Transverse colon (tissue), 3 donors: ENCODE data around the gene TMCO5A.

ENCODE experiments used
- EP300 ChIP-seq: sonication (generic); formaldehyde crosslinking; IDR thresholded peaks from one replicate; pipeline ENCODE4 v1.6.1; 2017; ENCODE audit warnings: antibody characterized with exemption, low read depth
- POLR2A ChIP-seq: fragments of 450-650 bp; IDR thresholded peaks from one replicate; pipeline ENCODE4 v1.6.1; 2016; ENCODE audit warnings: antibody characterized with exemption, mild to moderate bottlenecking, moderate library complexity
- TF ChIP-seq, protein P1 (sequence below), 5 experiments: fragments of 200-600 bp in 3 of 5; fragments of 450-650 bp in 2 of 5; sonication (generic) in 3 of 5; IDR thresholded peaks; 1 replicate in 2 of 5; 2 replicates in 3 of 5; pipeline ENCODE4 v1.5.1; 2016 to 2017; ENCODE audit warnings: antibody characterized with exemption in 5 of 5, inconsistent platforms in 3 of 5, mild to moderate bottlenecking in 2 of 5, moderate library complexity in 1 of 5

DNA sequence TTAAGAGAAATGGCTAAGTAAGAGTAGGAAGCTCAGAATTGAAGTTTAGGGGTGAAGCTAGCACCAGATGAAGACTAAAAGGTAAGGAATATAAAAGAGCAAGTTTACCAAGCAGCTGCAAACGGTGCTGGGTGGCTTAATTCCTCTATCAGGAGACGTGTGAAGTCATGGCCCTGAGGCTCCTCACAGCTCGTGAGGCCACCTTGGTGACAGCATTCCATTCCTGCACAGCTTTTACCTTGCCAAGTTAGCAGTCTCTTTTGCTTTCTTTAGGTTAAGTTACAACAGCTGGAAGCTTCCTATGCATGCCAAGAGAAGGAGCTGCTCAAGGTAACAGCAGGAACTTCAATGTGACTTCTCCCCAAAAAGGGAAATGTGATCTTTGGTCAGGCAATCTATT, 6.4 kb downstream of the TMCO5A start:
- TF ChIP-seq, protein P1, sequence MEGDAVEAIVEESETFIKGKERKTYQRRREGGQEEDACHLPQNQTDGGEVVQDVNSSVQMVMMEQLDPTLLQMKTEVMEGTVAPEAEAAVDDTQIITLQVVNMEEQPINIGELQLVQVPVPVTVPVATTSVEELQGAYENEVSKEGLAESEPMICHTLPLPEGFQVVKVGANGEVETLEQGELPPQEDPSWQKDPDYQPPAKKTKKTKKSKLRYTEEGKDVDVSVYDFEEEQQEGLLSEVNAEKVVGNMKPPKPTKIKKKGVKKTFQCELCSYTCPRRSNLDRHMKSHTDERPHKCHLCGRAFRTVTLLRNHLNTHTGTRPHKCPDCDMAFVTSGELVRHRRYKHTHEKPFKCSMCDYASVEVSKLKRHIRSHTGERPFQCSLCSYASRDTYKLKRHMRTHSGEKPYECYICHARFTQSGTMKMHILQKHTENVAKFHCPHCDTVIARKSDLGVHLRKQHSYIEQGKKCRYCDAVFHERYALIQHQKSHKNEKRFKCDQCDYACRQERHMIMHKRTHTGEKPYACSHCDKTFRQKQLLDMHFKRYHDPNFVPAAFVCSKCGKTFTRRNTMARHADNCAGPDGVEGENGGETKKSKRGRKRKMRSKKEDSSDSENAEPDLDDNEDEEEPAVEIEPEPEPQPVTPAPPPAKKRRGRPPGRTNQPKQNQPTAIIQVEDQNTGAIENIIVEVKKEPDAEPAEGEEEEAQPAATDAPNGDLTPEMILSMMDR (IDR thresholded peaks at IDR 0.05) = no peak
- TF ChIP-seq POLR2A (no peak), EP300 (no peak)
